Spleen (tissue), 11 donors: ENCODE results near the gene SMIM28. TPM values are rescaled to one million over a fixed set of nuclear protein-coding genes. Genes with fewer than 3 reads are reported as not detected.

ENCODE experiments used
- DNase-seq: peaks from one replicate; pipeline ENCODE4 v3.0.0-alpha.2; 2020
- H3K27ac ChIP-seq, 8 donors: fragments of 200-600 bp; sonication (generic) in 7 of 8; 1 replicate in 4 of 8; 2 replicates in 4 of 8; pipeline versions ENCODE4 v1.5.0 to v1.8.0; 2016 to 2021; ENCODE audit warnings: inconsistent platforms in 4 of 8, mild to moderate bottlenecking in 4 of 8, moderate library complexity in 1 of 8
- H3K27me3 ChIP-seq, 7 donors: fragments of 200-600 bp; sonication (generic) in 6 of 7; replicated peaks in 1 of 7; 1 replicate in 4 of 7; 2 replicates in 3 of 7; pipeline versions ENCODE4 v1.5.0 to v1.8.0; 2016 to 2021; ENCODE audit warnings: inconsistent platforms in 3 of 7, mild to moderate bottlenecking in 1 of 7
- H3K36me3 ChIP-seq, 6 donors: fragments of 200-600 bp; sonication (generic) in 5 of 6; 1 replicate in 4 of 6; 2 replicates in 2 of 6; pipeline versions ENCODE4 v1.5.0 to v1.8.0; 2016 to 2021; ENCODE audit warnings: inconsistent platforms in 2 of 6
- H3K4me1 ChIP-seq, 6 donors: fragments of 200-600 bp; sonication (generic) in 5 of 6; 1 replicate in 3 of 6; 2 replicates in 3 of 6; pipeline versions ENCODE4 v1.5.0 to v1.8.0; 2016 to 2021; ENCODE audit warnings: inconsistent platforms in 3 of 6
- H3K4me3 ChIP-seq, 8 donors: fragments of 200-600 bp; sonication (generic) in 7 of 8; 1 replicate in 4 of 8; 2 replicates in 4 of 8; pipeline versions ENCODE4 v1.5.0 to v1.8.0; 2016 to 2021; ENCODE audit warnings: inconsistent platforms in 4 of 8, mild to moderate bottlenecking in 4 of 8, moderate library complexity in 2 of 8
- H3K9me3 ChIP-seq, 8 donors: fragments of 200-600 bp; sonication (generic) in 7 of 8; 1 replicate in 4 of 8; 2 replicates in 4 of 8; pipeline versions ENCODE4 v1.5.0 to v1.8.0; 2016 to 2021; ENCODE audit warnings: inconsistent platforms in 4 of 8
- CTCF ChIP-seq, 11 experiments: fragments of 200-600 bp in 7 of 11; fragments of 450-650 bp in 4 of 11; sonication (generic) in 4 of 11; IDR thresholded peaks in 8 of 11; conservative IDR thresholded peaks in 3 of 11; 1 replicate in 7 of 11; 2 replicates in 4 of 11; pipeline versions ENCODE4 v1.4.0 to v1.8.0; 2016 to 2021; ENCODE audit warnings: antibody characterized with exemption in 11 of 11, inconsistent platforms in 4 of 11, mild to moderate bottlenecking in 1 of 11
- POLR2A ChIP-seq, 3 donors: fragments of 450-650 bp; IDR thresholded peaks; one replicate each; pipeline ENCODE4 v1.5.1; 2017; ENCODE audit warnings: antibody characterized with exemption in 3 of 3, mild to moderate bottlenecking in 1 of 3
- POLR2AphosphoS5 ChIP-seq, 3 donors: sonication (generic); formaldehyde crosslinking; IDR thresholded peaks; one replicate each; pipeline ENCODE4 v1.5.1; 2017; ENCODE audit warnings: antibody characterized with exemption in 3 of 3
- WGBS, 5 donors: extraction: QIAGEN DNeasy Blood & Tissue Kit in 3 of 5; methylation state at CpG; one replicate each; pipeline versions ENCODE4 v1.1.5 to v1.1.7; 2013 to 2018; 5-methylcytosine and 5-hydroxymethylcytosine counted together
- intact Hi-C: fragments of 100-400 bp; cut with DNase I; formaldehyde crosslinking; loops from one replicate; pipeline ENCODE4 v1.15.0; 2023; ENCODE audit warnings: low total_unique reads
- polyA plus RNA-seq, 3 donors: library from polyadenylated mRNA; stranded (reverse); fragments of 200-250 nt; gene quantifications; one replicate each; pipeline ENCODE4 v1.2.1, GENCODE V29; 2013
- total RNA-seq, 7 donors: library from RNA; depleted of rRNA in 3 of 7; stranded (reverse); fragments of >200 nt in 3 of 7; fragmentation: NEBNext Ultra II Directional in 4 of 7; extraction: Animal tissue kit (Norgen Biotek cat#: 25700) in 4 of 7; gene quantifications; one replicate each; pipeline versions ENCODE4 v1.1.0 to v1.2.1, GENCODE V29; 2016 to 2021
- donor health status: healthy with polysubstance abuse.
- donor health status: DM: no; HTN: no; CAD: no; lungs with moderate emphysema.
- donor health status: DM: no; HTN: no; CAD: no.
- donor health status: Bipolar disorder and iron deficiency.
- donor health status: healthy.
- donor health status: DM: no; HTN: no; CAD: no.
- donor health status: DM: yes; HTN: yes; CAD: no.

SMIM28 gene
- total and polyA plus RNA-seq, 10 donors = not detected

- H3K36me3 ChIP-seq = peaks cover 0 to 8% (median 0%) of the 10 kb centered on the region in 6 donors
- intact Hi-C loops = loop anchor here (5.0 to 10.0 kb wide), 3 partner anchors 91 to 338 kb away; no protein-coding TSS in a partner anchor
- H3K9me3 ChIP-seq = no peaks in the 10 kb centered on the region
- DNase-seq = no peak
- peaks cover 0 to 34% (median 22%) of the 10 kb centered on the region in 6 donors for H3K4me1 ChIP-seq
- H3K27ac ChIP-seq = no peak overlapping the region
- no peak for TF ChIP-seq POLR2AphosphoS5 (IDR thresholded peaks at IDR 0.05)
- TF ChIP-seq POLR2A (IDR thresholded peaks at IDR 0.05) = no peak
- peaks cover 0 to 4% (median 0%) of the 10 kb centered on the region in 7 donors for H3K27me3 ChIP-seq
- WGBS, 5 donors = 77 to 92% (median 88%) methylated on average over 5 of the region's 5 CpGs
- H3K4me3 ChIP-seq = no peak overlapping the region
Observed at GRCh38 chr6:138426500-138427123, 48.9 kb downstream of the SMIM28 start.

GRCh38 chr6:138427701-138428100 lies 50.0 kb downstream of the SMIM28 start:
- Histone ChIP-seq H3K4me3 (no peak overlapping the region), H3K36me3 (peaks cover 0 to 9% (median 0%) of the 10 kb centered on the region in 6 donors), H3K27me3 (peaks cover 0 to 12% (median 0%) of the 10 kb centered on the region in 7 donors), H3K4me1 (peaks cover 0 to 35% (median 25%) of the 10 kb centered on the region in 6 donors), H3K27ac (no peak overlapping the region), H3K9me3 (no peaks in the 10 kb centered on the region)
- DNase-seq = no peak
- intact Hi-C loops = loop anchor here (5.0 to 10.0 kb wide), 3 partner anchors 90 to 337 kb away; no protein-coding TSS in a partner anchor
- 85 to 95% (median 89%) methylated on average over 8 of the region's 8 CpGs for WGBS, 5 donors
- TF ChIP-seq POLR2A (IDR thresholded peaks at IDR 0.05) (no peak), POLR2AphosphoS5 (IDR thresholded peaks at IDR 0.05) (no peak), CTCF (IDR thresholded peaks at IDR 0.05 in 8 of 11, conservative IDR thresholded peaks at IDR 0.05 in 3 of 11) (no peak)

- Histone ChIP-seq H3K27ac (no peak overlapping the region), H3K4me1 (peaks cover 0 to 28% (median 18%) of the 10 kb centered on the region in 6 donors), H3K27me3 (peaks cover 0 to 12% (median 0%) of the 10 kb centered on the region in 7 donors), H3K9me3 (no peaks in the 10 kb centered on the region), H3K4me3 (no peak overlapping the region), H3K36me3 (peaks cover 0 to 11% (median 0%) of the 10 kb centered on the region in 6 donors)
- DNase-seq = no peak
- TF ChIP-seq POLR2AphosphoS5 (IDR thresholded peaks at IDR 0.05) (no peak), POLR2A (IDR thresholded peaks at IDR 0.05) (no peak), CTCF (IDR thresholded peaks at IDR 0.05 in 8 of 11, conservative IDR thresholded peaks at IDR 0.05 in 3 of 11) (peak in 10 of 11 experiments; percentile 12 to 62 (median 52))
- intact Hi-C loops = loop anchor here (5.0 to 10.0 kb wide), 3 partner anchors 88 to 336 kb away; no protein-coding TSS in a partner anchor
- WGBS, 5 donors = 48 to 55% (median 49%) methylated on average over 8 of the region's 8 CpGs
Observed at GRCh38 chr6:138428944-138429598, 51.4 kb downstream of the SMIM28 start.

GRCh38 chr6:138429761-138430160 lies 52.1 kb downstream of the SMIM28 start:
- WGBS, 5 donors = 80 to 86% (median 81%) methylated on average over 12 of the region's 12 CpGs
- TF ChIP-seq CTCF (IDR thresholded peaks at IDR 0.05 in 8 of 11, conservative IDR thresholded peaks at IDR 0.05 in 3 of 11) (no peak), POLR2A (IDR thresholded peaks at IDR 0.05) (no peak), POLR2AphosphoS5 (IDR thresholded peaks at IDR 0.05) (no peak)
- Histone ChIP-seq H3K36me3 (peaks cover 0 to 7% (median 0%) of the 10 kb centered on the region in 6 donors), H3K27me3 (peaks cover 0 to 12% (median 0%) of the 10 kb centered on the region in 7 donors), H3K4me3 (no peak overlapping the region), H3K27ac (no peak overlapping the region), H3K4me1 (peaks cover 0 to 31% (median 20%) of the 10 kb centered on the region in 6 donors), H3K9me3 (no peaks in the 10 kb centered on the region)
- intact Hi-C loops = loop anchor here (5.0 to 10.0 kb wide), 4 partner anchors 88 to 335 kb away; no protein-coding TSS in a partner anchor
- no peak for DNase-seq
